Stimulated activated CD8-positive, alpha-beta memory T cell treated with anti-CD3 and anti-CD28 coated beads, Interleukin-15, amount 100 ng/mL, for 48 hours (primary cell): ENCODE measurements around the gene TRAF2.

Experiments
- DNase-seq, 2 donors: peaks; one replicate each; pipeline ENCODE4 v3.0.0-alpha.2; 2020; ENCODE audit warnings: low read depth in 2 of 2

TRAF2 gene

GRCh38 chr9:136937186-136938001, 51.1 kb downstream of the TRAF2 start:
- no peak for DNase-seq

- no peak for DNase-seq
Observed at GRCh38 chr9:136939431-136939995, 53.2 kb downstream of the TRAF2 start.

GRCh38 chr9:136939996-136940525, 53.7 kb downstream of the TRAF2 start:
- DNase-seq = no peak

GRCh38 chr9:136940526-136941230, 54.4 kb downstream of the TRAF2 start:
- no peak for DNase-seq

GRCh38 chr9:136941231-136942111, 55.2 kb downstream of the TRAF2 start:
- no peak for DNase-seq

GRCh38 chr9:136942112-136942880, 56.0 kb downstream of the TRAF2 start:
- DNase-seq = no peak

- DNase-seq = no peak
Observed at GRCh38 chr9:136942881-136943230, 56.5 kb downstream of the TRAF2 start.

GRCh38 chr9:136943291-136944211, 57.2 kb downstream of the TRAF2 start:
- peak in 1 of 2 donors; percentile 17 for DNase-seq

- DNase-seq = no peak
Observed at GRCh38 chr9:136944212-136944518, 57.8 kb downstream of the TRAF2 start.

- peak; percentile 94 to 98 for DNase-seq
Observed at GRCh38 chr9:136944519-136945332, 58.4 kb downstream of the TRAF2 start, which contains the start of the genes C8G and FBXW5. C8G (plus strand) TSS chr9:136945243; CDS start chr9:136945321, 78 bp downstream. FBXW5 (minus strand) TSS chr9:136944738; CDS start chr9:136944083, 655 bp downstream.

GRCh38 chr9:136945333-136946227, 59.3 kb downstream of the TRAF2 start:
- DNase-seq = no peak

GRCh38 chr9:136946228-136947027, 60.1 kb downstream of the TRAF2 start:
- no peak for DNase-seq

GRCh38 chr9:136947028-136947891, 60.9 kb downstream of the TRAF2 start:
- no peak for DNase-seq

- no peak for DNase-seq
Observed at GRCh38 chr9:136947955-136948510, 61.7 kb downstream of the TRAF2 start.

- no peak for DNase-seq
Observed at GRCh38 chr9:136949239-136949816, 63.0 kb downstream of the TRAF2 start.
